GM19023 (cell line): ENCODE data around the gene ZBTB24.
A peak's percentile ranks its signal among the peaks of the same experiment; 100 is the strongest.
"Not testable (repeated sequence)": the region's sequence is repeated elsewhere in the genome, so short reads cannot be mapped to it uniquely, and the experiment has no call there.

Experiments
- ATAC-seq: cut with Tn5 transposase; IDR thresholded peaks from one replicate; pipeline ENCODE4 v1.9.1; 2021; ENCODE audit warnings: mild to moderate bottlenecking, moderate library complexity; ENCODE audit not compliant: unreplicated experiment

The ZBTB24 gene

GRCh38 chr6:109472132-109472995 lies 10.7 kb downstream of the ZBTB24 start:
- ATAC-seq: peak; percentile 56

- ATAC-seq: no peak
Measured at GRCh38 chr6:109471105-109471810, 11.8 kb downstream of the ZBTB24 start.

- ATAC-seq: no peak
Measured at GRCh38 chr6:109469591-109470189, 13.3 kb downstream of the ZBTB24 start.

DNA sequence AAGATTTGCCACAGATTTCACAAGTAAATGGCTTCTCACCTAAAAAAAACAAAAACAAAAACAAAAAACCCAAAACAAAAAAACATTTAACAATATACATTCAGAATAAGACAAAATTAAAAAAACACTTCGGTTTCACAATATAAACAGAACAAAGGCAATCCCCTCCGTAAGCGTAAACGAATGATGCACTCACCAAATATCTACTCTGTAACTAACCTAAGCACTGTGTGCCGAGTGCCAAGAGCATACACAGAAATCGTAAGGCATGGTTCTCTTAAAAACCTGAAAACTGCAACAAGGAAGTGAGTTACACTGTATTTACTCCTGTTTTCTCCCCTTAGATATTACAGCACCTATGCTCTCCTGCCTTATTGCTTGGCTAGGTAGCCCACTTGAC lies 15.3 kb downstream of the ZBTB24 start:
- ATAC-seq: no peak

DNA sequence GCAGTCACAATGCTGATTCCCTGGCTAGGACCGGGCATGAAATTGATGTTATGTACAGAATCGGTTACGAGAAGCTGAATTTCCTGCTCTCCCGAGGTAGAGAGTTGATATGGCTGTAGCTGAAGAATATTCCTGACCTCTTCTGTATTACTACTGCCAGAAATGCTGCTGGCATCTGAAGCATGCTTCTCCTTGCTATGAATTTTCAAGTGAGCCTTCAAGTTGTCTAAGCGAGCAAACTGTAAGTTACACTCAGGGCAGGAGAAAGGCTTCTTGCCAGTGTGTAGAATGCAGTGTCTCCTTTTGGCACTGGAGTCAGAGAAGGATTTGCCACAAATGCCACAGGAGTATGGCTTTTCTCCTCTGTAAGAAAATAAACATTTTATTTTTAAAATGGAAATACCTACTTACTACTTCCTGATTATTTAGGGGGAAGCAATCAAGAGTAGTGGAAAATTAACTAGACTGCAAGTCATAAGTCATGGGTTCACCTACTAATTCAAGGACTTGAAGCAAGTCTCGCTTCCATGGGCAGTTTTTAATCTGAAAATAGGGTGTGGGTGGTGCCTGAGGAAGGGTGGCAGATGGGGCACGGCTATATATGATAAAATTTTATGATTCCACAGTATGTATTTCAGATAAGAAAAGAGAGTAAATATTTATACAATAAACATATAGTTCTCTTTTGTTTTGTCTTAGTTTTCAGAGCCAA lies 16.7 kb downstream of the ZBTB24 start:
- no peak for ATAC-seq

GRCh38 chr6:109465772-109466171 lies 17.2 kb downstream of the ZBTB24 start:
- no peak for ATAC-seq

GRCh38 chr6:109461733-109462526 lies 21.1 kb downstream of the ZBTB24 start:
- no peak for ATAC-seq

GRCh38 chr6:109461205-109461604 lies 21.8 kb downstream of the ZBTB24 start:
- not testable (repeated sequence) for ATAC-seq

DNA sequence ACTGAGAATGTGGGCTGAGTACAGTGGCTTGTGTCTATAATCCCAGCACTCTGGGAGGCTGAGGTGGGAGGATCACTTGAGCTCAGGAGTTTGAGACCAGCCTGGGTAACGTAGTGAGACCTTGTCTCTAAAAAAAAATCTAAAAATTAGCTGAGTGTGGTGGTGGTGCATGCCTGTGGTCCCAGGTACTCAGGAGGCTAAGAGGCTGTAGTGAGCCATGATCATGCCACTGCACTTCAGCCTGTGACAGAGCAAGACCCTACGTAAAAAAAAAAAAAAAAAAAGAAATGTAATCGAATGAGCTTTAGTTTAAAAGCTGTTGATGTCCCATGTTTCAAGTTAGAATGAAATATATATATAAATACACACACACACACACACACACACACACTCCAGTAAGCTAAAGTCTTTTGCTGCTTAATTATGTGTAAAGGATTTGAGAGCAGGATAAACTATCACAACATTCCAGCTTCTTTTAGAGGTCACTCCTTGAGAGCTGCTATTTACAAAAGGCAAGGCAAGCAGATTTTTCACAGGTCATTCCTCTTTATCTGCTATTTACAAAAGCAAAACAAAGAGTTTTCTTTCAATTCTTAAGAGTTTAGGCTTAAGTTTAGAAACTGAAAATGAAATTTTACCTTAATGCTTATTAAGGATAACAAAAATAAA lies 22.7 kb downstream of the ZBTB24 start:
- ATAC-seq: no peak

DNA sequence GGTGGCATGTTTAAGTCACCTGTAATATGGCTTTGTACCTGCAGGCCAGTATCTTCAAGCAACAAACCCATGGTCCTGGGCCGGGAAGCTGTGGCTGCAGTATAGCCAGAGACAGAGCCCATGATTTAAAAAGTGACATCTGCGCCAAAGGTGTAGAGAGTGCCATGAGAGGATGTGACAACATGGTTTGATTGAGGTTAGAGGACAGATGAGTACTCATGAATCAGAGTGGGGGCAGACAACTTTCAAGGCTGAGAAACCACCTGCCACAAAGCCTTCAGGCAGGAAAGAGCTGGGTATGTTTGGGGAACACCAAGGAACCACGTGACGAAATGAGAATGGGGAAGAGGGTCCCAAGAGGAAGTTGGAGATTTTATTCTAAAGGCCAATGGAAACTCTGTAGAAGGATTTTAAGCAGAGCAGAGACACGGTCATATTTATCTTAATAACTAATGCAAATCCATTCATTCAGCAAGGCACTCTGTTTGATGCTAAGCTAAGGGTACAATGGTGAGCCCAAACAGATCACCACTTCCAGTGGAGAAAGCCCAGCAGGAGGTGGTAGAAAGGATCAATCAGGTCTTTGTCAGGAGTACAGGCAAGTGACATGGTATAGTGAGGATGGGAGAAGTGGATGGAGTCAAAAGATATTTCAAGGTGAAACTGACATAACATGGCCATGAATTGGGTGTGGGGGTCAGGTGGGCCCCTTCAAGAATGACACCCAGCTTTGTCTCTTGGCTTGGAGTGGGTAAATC lies 24.1 kb downstream of the ZBTB24 start:
- no peak for ATAC-seq

- ATAC-seq: no peak
Measured at GRCh38 chr6:109457562-109457996, 25.4 kb downstream of the ZBTB24 start.

GRCh38 chr6:109456710-109457561 lies 26.1 kb downstream of the ZBTB24 start:
- ATAC-seq: no peak

- ATAC-seq: no peak
Measured at GRCh38 chr6:109456111-109456583, 26.9 kb downstream of the ZBTB24 start.

DNA sequence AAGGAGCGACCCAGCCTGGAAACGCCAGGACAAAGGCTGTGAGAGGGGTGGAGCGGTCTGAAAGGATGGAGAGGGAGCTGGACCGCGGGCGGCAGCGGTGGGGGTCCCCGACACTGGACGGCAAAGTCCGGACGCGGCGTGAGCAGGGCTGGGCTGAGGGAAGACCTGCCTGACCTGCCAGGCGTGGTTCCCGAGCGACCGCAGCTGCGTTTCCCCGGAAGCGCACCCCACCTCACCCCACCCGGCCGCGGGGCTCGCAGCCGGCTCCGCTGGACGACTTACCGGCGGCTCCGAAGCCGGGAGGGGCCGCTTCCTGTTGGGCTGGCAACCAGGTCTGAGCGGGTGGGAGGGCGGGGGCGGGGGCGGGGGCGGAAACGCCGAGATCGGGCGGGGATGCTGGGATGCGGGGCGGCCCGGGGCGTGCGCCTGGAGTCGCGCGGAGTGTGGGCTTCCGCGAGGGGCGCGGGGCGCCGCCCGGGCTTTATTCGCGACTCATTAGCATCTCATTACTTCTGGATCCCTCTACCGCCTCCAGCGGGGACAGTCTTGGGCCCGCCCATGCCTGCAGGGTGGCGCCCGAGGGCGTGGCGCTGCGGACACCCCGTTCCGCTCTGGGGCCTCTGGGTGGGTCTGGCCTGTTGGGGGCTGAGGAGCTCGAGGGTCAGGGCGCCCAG lies 27.4 kb downstream of the ZBTB24 start, which contains the start of gene MICAL1:
TSS of gene MICAL1 (minus strand) at position 336 of the 674 bp plus-strand sequence. CDS start 1,576 bp downstream, outside the sequence.
- ATAC-seq: peak; percentile 65

DNA sequence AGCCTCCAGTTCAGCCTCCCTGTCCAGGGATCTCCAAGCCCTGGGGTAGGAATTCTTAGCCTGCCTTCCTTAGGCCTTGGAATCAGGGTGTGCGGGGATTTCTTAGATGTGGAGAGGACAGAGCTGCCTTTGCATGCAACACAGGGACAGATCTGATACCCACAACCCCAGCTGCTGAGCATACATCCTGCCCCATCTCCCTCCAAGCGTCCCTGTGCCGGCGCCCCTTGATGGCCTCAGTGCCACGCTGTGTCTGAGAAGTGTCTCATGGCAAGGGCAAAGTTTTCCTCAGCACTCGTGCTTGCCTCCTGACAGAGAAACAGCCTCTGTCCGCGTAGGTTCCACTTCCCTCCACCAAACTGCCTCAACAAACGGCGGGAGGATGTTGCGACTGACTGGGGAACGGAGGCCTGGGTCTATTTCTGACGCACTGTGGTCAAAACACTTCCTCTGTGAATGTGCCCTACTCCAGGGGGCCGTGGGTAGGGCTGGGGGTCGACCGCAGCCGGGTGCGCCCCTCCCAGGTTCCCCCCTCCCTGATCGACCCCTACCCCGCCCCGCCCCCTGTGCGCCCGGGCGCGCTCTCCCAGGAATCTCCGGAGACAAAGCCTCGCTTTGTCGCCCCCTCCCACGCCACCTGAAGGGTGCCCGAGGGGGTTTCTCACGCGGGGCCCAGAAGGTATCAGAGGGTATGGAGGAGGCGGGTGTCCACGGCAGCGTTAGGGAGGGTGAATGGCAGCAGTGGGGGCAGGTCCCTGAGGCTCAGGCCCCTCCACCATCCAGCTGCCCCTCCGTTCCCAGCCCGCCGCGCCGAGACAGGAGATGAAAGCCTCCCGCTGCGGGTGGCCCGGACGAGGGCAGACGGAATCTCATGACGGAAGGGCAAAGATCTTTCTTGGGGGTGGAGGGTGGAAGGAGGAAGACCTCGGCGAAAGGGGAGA lies 28.3 kb downstream of the ZBTB24 start:
- ATAC-seq: peak; percentile 32
